GM21360 (cell line): ENCODE measurements around the gene SP140.
"Not testable (repeated sequence)": the region's sequence is repeated elsewhere in the genome, so short reads cannot be mapped to it uniquely, and the experiment has no call there.

ENCODE experiments used
- ATAC-seq: cut with Tn5 transposase; IDR thresholded peaks from one replicate; pipeline ENCODE4 v1.9.1; 2021; ENCODE audit warnings: mild to moderate bottlenecking, moderate library complexity; ENCODE audit not compliant: unreplicated experiment

The SP140 gene

GRCh38 chr2:230282936-230283335 is 57.4 kb downstream of the SP140 start:
- ATAC-seq = no peak

DNA sequence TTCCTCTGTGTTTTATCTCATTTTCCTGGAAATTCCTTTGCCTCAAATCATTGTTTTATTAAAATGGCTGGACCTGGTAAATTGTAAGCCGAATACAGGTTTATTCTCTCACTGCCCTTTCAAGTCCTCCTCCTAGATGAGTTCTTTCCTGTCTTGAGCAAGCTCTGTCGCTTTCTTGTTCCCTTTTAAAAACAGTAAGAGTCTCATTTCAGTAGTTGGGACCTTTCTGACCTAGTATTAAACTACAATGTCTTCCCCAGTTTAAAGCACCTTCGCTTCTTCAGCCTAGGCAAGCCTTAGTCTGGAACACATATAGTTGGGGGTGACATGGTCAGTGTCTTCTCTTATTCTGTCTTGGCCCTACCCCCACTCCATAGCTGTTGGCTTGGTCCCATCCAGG is 60.5 kb downstream of the SP140 start:
- ATAC-seq = no peak

- not testable (repeated sequence) for ATAC-seq
These were observed 63.8 kb downstream of the SP140 start for GRCh38 chr2:230289311-230289710.

GRCh38 chr2:230295192-230295591 is 69.7 kb downstream of the SP140 start:
- no peak for ATAC-seq

DNA sequence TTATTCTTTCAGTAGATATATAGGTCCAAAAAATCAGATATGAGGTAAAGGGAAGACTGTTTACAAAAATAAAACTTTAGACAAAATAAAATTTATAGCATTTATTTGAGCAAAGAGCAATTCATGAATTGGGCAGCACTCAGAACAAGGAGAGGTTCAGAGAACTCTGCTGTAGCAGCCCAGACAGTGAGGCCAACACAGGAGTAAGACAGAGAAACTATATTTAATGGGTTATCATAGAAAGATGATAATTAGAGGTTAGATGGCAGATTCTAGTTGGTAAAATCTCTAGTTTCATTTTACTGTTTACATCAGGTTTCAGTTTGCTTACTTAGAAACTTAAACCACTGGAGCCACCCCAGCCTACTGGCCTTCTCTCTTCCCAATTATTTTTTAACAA is 71.4 kb downstream of the SP140 start:
- no peak for ATAC-seq

- ATAC-seq = no peak
These were observed 74.1 kb downstream of the SP140 start for GRCh38 chr2:230299618-230300017.

GRCh38 chr2:230305416-230306275 is 80.1 kb downstream of the SP140 start:
- no peak for ATAC-seq

- no peak for ATAC-seq
These were observed 80.9 kb downstream of the SP140 start for GRCh38 chr2:230306474-230306873.

- ATAC-seq = no peak
These were observed 81.9 kb downstream of the SP140 start for GRCh38 chr2:230307485-230307884.

DNA sequence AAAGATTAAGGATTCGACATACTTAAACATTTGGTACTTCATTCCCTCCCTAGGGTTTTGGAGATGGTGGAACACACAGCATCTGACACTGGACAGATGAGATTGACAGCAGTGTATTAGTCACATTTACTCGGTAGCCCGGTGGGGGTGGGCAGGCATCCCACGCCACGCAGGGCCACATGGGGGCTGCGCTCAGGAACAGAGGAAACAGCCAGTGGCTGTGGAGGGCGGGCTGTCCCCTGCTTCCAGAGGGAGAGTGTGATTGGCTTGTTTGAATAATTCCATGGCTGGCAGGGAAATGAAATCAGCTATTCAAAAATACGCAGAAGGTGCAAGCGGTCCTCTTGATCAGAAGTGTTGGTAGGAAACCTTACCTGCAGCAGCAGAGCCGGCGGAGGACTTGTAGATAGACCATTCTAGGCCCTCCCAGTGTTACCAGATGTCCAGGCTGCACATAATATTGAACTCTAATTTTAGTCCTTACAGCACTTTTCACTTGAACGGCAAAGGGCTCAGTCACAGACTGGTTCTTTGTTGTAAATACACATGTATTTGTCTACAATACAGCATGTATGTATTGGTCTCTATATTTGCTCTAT is 83.0 kb downstream of the SP140 start:
- no peak for ATAC-seq

GRCh38 chr2:230310792-230311191 is 85.3 kb downstream of the SP140 start:
- not testable (repeated sequence) for ATAC-seq

GRCh38 chr2:230311634-230312033 is 86.1 kb downstream of the SP140 start:
- ATAC-seq = not testable (repeated sequence)

DNA sequence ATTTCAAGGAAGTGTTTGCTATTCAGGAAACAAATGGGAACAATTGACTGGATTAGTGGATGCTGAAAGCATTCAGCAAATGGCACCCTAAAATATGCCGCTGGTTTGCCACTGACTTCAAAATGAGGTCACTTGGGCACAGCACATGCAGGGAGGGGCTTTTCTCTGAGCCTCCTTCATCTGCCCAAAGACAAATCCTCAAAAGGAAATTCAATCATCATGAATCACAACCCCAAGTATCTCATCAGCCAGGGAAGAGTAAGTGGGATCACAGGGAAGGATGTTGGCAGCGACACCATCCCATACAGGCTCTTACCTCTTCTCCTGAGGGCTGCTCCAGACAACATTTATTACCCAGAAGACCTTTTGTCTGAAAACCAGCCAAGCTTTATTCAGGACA is 87.1 kb downstream of the SP140 start:
- no peak for ATAC-seq

- ATAC-seq = no peak
These were observed 91.8 kb downstream of the SP140 start for GRCh38 chr2:230317366-230317765.

GRCh38 chr2:230318190-230319121 is 92.9 kb downstream of the SP140 start:
- peak; percentile 41 for ATAC-seq

GRCh38 chr2:230319211-230319862 is 93.8 kb downstream of the SP140 start:
- peak; percentile 65 for ATAC-seq

GRCh38 chr2:230321031-230321430 is 95.5 kb downstream of the SP140 start:
- no peak for ATAC-seq

- no peak for ATAC-seq
These were observed 97.2 kb downstream of the SP140 start for GRCh38 chr2:230322561-230323384.

- no peak for ATAC-seq
These were observed 98.0 kb downstream of the SP140 start for GRCh38 chr2:230323385-230324106.
